SU-DHL-6 (cell line): ENCODE data around the gene SOD3.

Experiments
- EZH2phosphoT487 ChIP-seq: fragments of 200-600 bp; sonication (generic), shearing (Covaris generic); conservative IDR thresholded peaks from 2 replicates; pipeline ENCODE4 v1.6.1; 2018; ENCODE audit warnings: mild to moderate bottlenecking, antibody characterized with exemption, low read length, moderate library complexity, mixed read lengths
- TF ChIP-seq, protein P1 (sequence below): fragments of 200-600 bp; sonication (generic); IDR thresholded peaks from one replicate; pipeline ENCODE4 v1.5.1; 2017; ENCODE audit warnings: antibody characterized with exemption, mild to moderate bottlenecking, low read length, moderate library complexity; ENCODE audit not compliant: insufficient read depth, poor library complexity, severe bottlenecking

GRCh38 chr4:24849756-24850155 is 54.4 kb downstream of the SOD3 start:
- no peak for TF ChIP-seq EZH2phosphoT487
- TF ChIP-seq, protein P1, sequence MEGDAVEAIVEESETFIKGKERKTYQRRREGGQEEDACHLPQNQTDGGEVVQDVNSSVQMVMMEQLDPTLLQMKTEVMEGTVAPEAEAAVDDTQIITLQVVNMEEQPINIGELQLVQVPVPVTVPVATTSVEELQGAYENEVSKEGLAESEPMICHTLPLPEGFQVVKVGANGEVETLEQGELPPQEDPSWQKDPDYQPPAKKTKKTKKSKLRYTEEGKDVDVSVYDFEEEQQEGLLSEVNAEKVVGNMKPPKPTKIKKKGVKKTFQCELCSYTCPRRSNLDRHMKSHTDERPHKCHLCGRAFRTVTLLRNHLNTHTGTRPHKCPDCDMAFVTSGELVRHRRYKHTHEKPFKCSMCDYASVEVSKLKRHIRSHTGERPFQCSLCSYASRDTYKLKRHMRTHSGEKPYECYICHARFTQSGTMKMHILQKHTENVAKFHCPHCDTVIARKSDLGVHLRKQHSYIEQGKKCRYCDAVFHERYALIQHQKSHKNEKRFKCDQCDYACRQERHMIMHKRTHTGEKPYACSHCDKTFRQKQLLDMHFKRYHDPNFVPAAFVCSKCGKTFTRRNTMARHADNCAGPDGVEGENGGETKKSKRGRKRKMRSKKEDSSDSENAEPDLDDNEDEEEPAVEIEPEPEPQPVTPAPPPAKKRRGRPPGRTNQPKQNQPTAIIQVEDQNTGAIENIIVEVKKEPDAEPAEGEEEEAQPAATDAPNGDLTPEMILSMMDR, result no peak
